Heart right ventricle (tissue), 16 donors: ENCODE data around the gene TRPM3. TPM values are rescaled to one million over a fixed set of nuclear protein-coding genes. Genes with fewer than 3 reads are reported as not detected.

Experiments
- ATAC-seq, 8 donors: fragments of 200-7000 bp; cut with Tn5 transposase; one replicate each; pipeline ENCODE4 v1.9.1; 2020; ENCODE audit warnings: mild to moderate bottlenecking in 8 of 8, moderate library complexity in 8 of 8, moderate number of reproducible peaks in 1 of 8
- DNase-seq, 2 donors: peaks; one replicate each; pipeline ENCODE4 v3.0.0-alpha.2; 2020
- H3K27ac ChIP-seq, 10 donors: fragments of 200-600 bp; sonication (generic) in 2 of 10; one replicate each; pipeline versions ENCODE4 v1.5.0 to v1.8.0; 2020 to 2022; ENCODE audit warnings: mild to moderate bottlenecking in 3 of 10
- H3K27me3 ChIP-seq, 7 donors: fragments of 200-600 bp; one replicate each; pipeline ENCODE4 v1.8.0; 2021 to 2022; ENCODE audit warnings: mild to moderate bottlenecking in 2 of 7
- H3K36me3 ChIP-seq, 9 donors: fragments of 200-600 bp; sonication (generic) in 1 of 9; one replicate each; pipeline versions ENCODE4 v1.5.0 to v1.8.0; 2020 to 2022; ENCODE audit warnings: mild to moderate bottlenecking in 2 of 9
- H3K4me1 ChIP-seq, 9 donors: fragments of 200-600 bp; sonication (generic) in 1 of 9; one replicate each; pipeline versions ENCODE4 v1.5.0 to v1.8.0; 2020 to 2022; ENCODE audit warnings: mild to moderate bottlenecking in 4 of 9
- H3K4me3 ChIP-seq, 10 donors: fragments of 200-600 bp; sonication (generic) in 2 of 10; one replicate each; pipeline versions ENCODE4 v1.5.0 to v1.8.0; 2020 to 2022; ENCODE audit warnings: mild to moderate bottlenecking in 7 of 10, moderate library complexity in 2 of 10
- H3K9me3 ChIP-seq, 11 donors: fragments of 200-600 bp in 10 of 11; sonication (generic) in 2 of 11; one replicate each; pipeline versions ENCODE4 v1.5.0 to v1.8.0; 2013 to 2022; ENCODE audit warnings: mild to moderate bottlenecking in 2 of 11, control low read depth in 1 of 11, moderate library complexity in 1 of 11
- WGBS, 2 donors: extraction: QIAGEN DNeasy Blood & Tissue Kit; methylation state at CpG; one replicate each; pipeline ENCODE4 v1.1.7; 2013; ENCODE audit warnings: inconsistent platforms in 1 of 2; 5-methylcytosine and 5-hydroxymethylcytosine counted together
- intact Hi-C, 10 donors: fragments of 100-400 bp; cut with DNase I; formaldehyde crosslinking; loops; one replicate each; pipeline versions ENCODE4 v1.11.1 to v1.14.2; 2022
- polyA plus RNA-seq, 2 donors: library from polyadenylated mRNA; stranded (reverse); fragments of 200-250 nt; gene quantifications; one replicate each; pipeline ENCODE4 v1.2.3, GENCODE V29; 2013
- total RNA-seq, 10 donors: library from RNA; stranded (reverse); fragmentation: NEBNext Ultra II Directional in 3 of 10; extraction: Animal tissue kit (Norgen Biotek cat#: 25700) in 3 of 10; gene quantifications; one replicate each; pipeline versions ENCODE4 v1.2.1 to v1.2.4, GENCODE V29; 2021 to 2023
- TF ChIP-seq, protein P1 (sequence below), 9 donors: fragments of 200-600 bp; sonication (generic) in 2 of 9; IDR thresholded peaks; one replicate each; pipeline versions ENCODE4 v1.5.0 to v1.8.0; 2021 to 2022; ENCODE audit warnings: antibody characterized with exemption in 9 of 9, mild to moderate bottlenecking in 5 of 9, moderate library complexity in 1 of 9
- donor health status: Arrhythmogenic right ventricular cardiomyopathy.
- donor health status: ischemic (EF 13 %, LVEDD 7.1; RV severe dilation, severe dysfunction).
- donor health status: healthy with polysubstance abuse.
- donor health status: DM: no; HTN: yes; CAD: no.
- donor health status: DM: no; HTN: no; CAD: no.
- donor health status: ischemic (EF 25% LVEDD 6.9; RV normal size, moderate dysfunction).
- donor health status: ischemic (EF 25% LVEDD 5.7; RV mildly dilated, moderate dysfunction).
- donor health status: healthy.
- donor health status: DM: yes; HTN: yes; CAD: no.
- donor health status: Ischemic cardiomyopathy.
- donor health status: ischemic (EF 35%, LVEDD 5.7; RV mildly dilated, moderate dysfunction).
- donor health status: nonischemic (EF 11% LVEDD 7.7; RV severe dilation, severe dysfunction).
- donor health status: DM: yes; HTN: yes; CAD: no.
- donor health status: PGD.
- donor health status: ischemic (EF 29% LVEDD 5.4; RV normal size, mild dysfunction).
- donor health status: nonischemic (EF 23%, LVEDD 6.1; RV moderate dilation, normal function).

The TRPM3 gene
- total and polyA plus RNA-seq, 12 donors: 0.05 to 1.3 (median 0.16) TPM; not detected in 1

DNA sequence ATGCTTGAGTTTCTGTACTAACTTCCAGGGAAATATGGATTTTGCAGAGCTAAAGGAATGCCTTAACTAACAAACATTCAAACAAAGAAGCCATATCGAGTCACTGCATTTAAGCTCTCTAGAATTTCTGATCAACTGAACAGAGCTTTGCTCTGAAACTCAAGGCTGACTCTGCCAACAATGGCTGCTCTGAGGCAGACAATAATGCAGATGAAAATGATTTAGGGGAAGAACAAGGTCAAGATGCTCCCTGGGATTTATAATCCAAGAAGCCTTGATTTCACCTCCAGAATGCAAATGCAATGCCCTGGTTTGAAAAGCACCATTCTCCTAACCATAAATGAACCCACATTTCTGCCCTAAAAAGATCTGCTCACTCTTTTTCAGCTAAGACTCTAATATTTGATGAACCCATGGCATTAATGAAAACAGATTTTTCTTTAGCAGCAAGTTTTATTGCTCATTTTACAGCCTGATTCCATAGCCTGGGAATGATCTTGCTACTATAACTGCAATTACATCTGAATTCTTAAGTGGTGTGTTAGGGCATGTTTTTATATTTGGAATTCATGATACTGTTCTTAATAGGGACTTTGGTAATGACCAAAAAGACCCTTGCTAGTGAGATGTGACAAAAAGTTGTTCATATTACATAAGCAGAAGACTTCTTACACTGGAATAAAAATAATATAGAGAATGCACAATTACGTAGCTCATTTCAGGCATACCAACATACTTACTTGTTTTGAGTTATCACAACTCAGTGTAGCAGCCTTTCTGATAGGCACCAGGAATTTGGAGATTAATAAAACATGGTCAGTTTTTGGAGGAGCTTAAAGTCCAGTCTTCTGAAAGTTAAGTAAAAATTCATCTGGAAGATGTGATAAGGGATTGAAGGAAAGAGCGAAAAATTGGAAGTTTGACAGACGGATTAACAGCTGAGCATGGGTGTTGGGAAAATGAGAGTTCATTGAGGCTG, 169.4 kb downstream of the TRPM3 start:
- Histone ChIP-seq H3K4me1 (no peaks in the 10 kb centered on the region), H3K9me3 (no peaks in the 10 kb centered on the region), H3K36me3 (no peaks in the 10 kb centered on the region), H3K27me3 (peaks cover 0 to 5% (median 0%) of the 10 kb centered on the region in 7 donors), H3K27ac (no peak overlapping the region), H3K4me3 (no peak overlapping the region)
- intact Hi-C loops: no loop called here
- no peak for DNase-seq
- ATAC-seq: no peak
- TF ChIP-seq, protein P1, sequence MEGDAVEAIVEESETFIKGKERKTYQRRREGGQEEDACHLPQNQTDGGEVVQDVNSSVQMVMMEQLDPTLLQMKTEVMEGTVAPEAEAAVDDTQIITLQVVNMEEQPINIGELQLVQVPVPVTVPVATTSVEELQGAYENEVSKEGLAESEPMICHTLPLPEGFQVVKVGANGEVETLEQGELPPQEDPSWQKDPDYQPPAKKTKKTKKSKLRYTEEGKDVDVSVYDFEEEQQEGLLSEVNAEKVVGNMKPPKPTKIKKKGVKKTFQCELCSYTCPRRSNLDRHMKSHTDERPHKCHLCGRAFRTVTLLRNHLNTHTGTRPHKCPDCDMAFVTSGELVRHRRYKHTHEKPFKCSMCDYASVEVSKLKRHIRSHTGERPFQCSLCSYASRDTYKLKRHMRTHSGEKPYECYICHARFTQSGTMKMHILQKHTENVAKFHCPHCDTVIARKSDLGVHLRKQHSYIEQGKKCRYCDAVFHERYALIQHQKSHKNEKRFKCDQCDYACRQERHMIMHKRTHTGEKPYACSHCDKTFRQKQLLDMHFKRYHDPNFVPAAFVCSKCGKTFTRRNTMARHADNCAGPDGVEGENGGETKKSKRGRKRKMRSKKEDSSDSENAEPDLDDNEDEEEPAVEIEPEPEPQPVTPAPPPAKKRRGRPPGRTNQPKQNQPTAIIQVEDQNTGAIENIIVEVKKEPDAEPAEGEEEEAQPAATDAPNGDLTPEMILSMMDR (IDR thresholded peaks at IDR 0.05): no peak
- WGBS, 2 donors: 79 to 80% methylated on average over 4 of the region's 4 CpGs

DNA sequence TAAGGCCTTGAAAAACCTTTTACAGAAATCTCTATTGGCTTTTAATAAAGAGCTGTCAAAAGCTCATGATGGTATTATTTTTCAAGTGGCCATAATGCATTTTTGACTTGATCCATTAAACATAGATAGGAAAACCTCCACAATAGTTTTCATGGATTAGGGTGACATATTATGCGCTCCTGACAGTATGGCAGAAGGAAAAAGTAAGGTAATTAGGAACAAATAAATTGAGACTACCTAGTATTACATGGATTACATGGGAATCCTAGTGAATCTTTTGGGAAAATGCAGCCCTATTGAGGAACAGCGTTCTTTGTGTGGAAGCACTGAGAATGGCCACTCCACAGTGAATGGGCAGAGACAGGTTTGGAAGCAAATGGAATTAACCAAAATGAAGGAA, 171.2 kb downstream of the TRPM3 start:
- Histone ChIP-seq H3K27ac (no peak overlapping the region), H3K4me3 (no peak overlapping the region), H3K4me1 (no peaks in the 10 kb centered on the region), H3K36me3 (no peaks in the 10 kb centered on the region), H3K27me3 (peaks cover 0 to 5% (median 0%) of the 10 kb centered on the region in 7 donors), H3K9me3 (no peaks in the 10 kb centered on the region)
- DNase-seq (no peak), ATAC-seq (no peak)
- intact Hi-C loops: no loop called here
- 41 to 50% methylated on average over 2 of the region's 2 CpGs for WGBS, 2 donors
- TF ChIP-seq, protein P1 (IDR thresholded peaks at IDR 0.05): no peak

DNA sequence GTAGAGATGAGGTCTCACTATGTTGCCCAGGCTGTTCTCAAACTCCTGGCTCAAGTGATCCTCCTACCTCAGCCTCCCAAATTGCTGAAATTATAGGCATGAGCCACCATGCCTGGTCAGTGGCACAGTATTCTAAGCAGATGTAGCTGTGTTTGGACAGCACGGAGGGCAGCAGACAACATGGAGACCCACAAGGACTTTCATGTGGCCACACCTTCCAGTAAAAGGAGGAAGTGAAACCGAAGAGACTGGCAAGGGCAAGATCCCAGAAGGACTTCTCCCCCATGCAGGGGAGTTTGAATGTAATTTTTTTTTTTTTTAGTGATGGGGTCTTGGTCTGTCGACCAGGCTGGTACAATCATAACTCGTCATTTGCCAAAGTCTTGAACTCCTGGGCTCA, 172.2 kb downstream of the TRPM3 start:
- intact Hi-C loops: no loop called here
- Histone ChIP-seq H3K4me3 (no peak overlapping the region), H3K27me3 (peaks cover 0 to 5% (median 0%) of the 10 kb centered on the region in 7 donors), H3K36me3 (no peaks in the 10 kb centered on the region), H3K27ac (no peak overlapping the region), H3K9me3 (no peaks in the 10 kb centered on the region), H3K4me1 (no peaks in the 10 kb centered on the region)
- 72 to 93% methylated on average over 4 of the region's 4 CpGs for WGBS, 2 donors
- ATAC-seq (no peak), DNase-seq (no peak)
- TF ChIP-seq, protein P1 (IDR thresholded peaks at IDR 0.05): no peak

DNA sequence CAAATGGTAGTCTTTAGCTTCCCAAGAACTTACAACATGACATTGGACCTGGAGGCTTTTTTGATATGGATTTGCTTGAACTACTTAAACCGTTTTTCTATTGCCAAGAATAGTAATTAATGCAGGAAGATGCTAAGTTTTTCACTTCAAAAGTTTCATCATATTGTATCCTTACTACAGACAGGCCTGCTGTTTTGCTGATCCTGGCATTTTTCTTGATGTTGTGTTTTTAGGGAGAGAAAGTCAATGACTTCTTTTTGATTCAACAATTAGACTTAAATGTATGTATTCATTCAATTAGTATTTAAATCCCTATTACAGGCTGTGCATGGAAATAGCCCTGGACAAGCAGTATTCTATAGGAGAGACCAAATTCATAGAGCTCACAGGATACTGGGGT, 172.7 kb downstream of the TRPM3 start:
- H3K4me3 ChIP-seq: no peak overlapping the region
- DNase-seq (no peak), ATAC-seq (no peak)
- no peaks in the 10 kb centered on the region for H3K9me3 ChIP-seq
- WGBS, 2 donors: 51 to 54% methylated on average over 1 of the region's 1 CpG
- H3K27me3 ChIP-seq: peaks cover 0 to 5% (median 0%) of the 10 kb centered on the region in 7 donors
- no peaks in the 10 kb centered on the region for H3K36me3 ChIP-seq
- TF ChIP-seq, protein P1 (IDR thresholded peaks at IDR 0.05): no peak
- no peaks in the 10 kb centered on the region for H3K4me1 ChIP-seq
- no peak overlapping the region for H3K27ac ChIP-seq
- intact Hi-C loops: no loop called here
